ENCODE data around the gene FZD2. TPM values are rescaled to one million over a fixed set of nuclear protein-coding genes. Genes with fewer than 3 reads are reported as not detected.

Gene FZD2
- total and polyA plus RNA-seq, 4 experiments from 2014 or later: not detected

- Mint-ChIP-seq H3K4me3 (peak overlapping the region; percentile 86 to 92 (median 88)), H3K36me3 (peaks cover 0 to 2% of the 10 kb centered on the region in 2 donors), H3K27ac (peak overlapping the region in 1 of 7 donors; percentile 15), H3K4me1 (peaks cover 12 to 33% (median 21%) of the 10 kb centered on the region in 4 donors), H3K9me3 (no peaks in the 10 kb centered on the region), H3K27me3 (peaks cover 54 to 57% of the 10 kb centered on the region in 2 donors)
- ChIA-PET CTCF (ENCODE audit: partially characterized antibody) (interaction anchor here (1.7 kb wide), 1 partner anchor 25 kb away, joined by 4 read pairs; no protein-coding TSS in a partner anchor), POLR2A (ENCODE audit: partially characterized antibody) (interaction anchor here (1.2 kb wide), 1 partner anchor 132 kb away, joined by 3 read pairs; the partner anchor contains the start of gene CCDC43)
- Histone ChIP-seq H3K4me3 (ENCODE audit: low read length in 2 of 2) (peak overlapping the region in 1 of 2 donors; percentile 28), H3K27ac (ENCODE audit: low read depth, low read length) (no peak overlapping the region), H3K4me1 (ENCODE audit: insufficient read depth, low read length) (peaks cover 16% of the 10 kb centered on the region), H3K36me3 (ENCODE audit: insufficient read depth, low read length) (no peaks in the 10 kb centered on the region), H3K9me3 (ENCODE audit: control insufficient read depth in 1 of 2, low read length in 2 of 2) (no peaks in the 10 kb centered on the region), H3K27me3 (ENCODE audit: insufficient read depth, low read length) (no peaks in the 10 kb centered on the region)
- peak in 2 of 5 donors; percentile 12 to 23 for DNase-seq
- intact Hi-C loops (cut with micrococcal nuclease): no loop called here
These were observed 484 bp downstream of the FZD2 start for GRCh38 chr17:44557651-44558285.

- no peak overlapping the region for H3K27ac Mint-ChIP-seq
- H3K27ac ChIP-seq (ENCODE audit: low read depth, low read length): no peak overlapping the region
- H3K4me1 ChIP-seq (ENCODE audit: insufficient read depth, low read length): peaks cover 16% of the 10 kb centered on the region
- intact Hi-C loops (cut with micrococcal nuclease): no loop called here
- H3K4me3 Mint-ChIP-seq: peak overlapping the region; percentile 69 to 86 (median 77)
- no peaks in the 10 kb centered on the region for H3K9me3 Mint-ChIP-seq
- H3K9me3 ChIP-seq (ENCODE audit: control insufficient read depth in 1 of 2, low read length in 2 of 2): no peaks in the 10 kb centered on the region
- ChIA-PET CTCF (ENCODE audit: partially characterized antibody) (no interaction called here), POLR2A (ENCODE audit: partially characterized antibody) (no interaction called here)
- peaks cover 12 to 33% (median 21%) of the 10 kb centered on the region in 4 donors for H3K4me1 Mint-ChIP-seq
- H3K4me3 ChIP-seq (ENCODE audit: low read length in 2 of 2): peak overlapping the region in 1 of 2 donors; percentile 28
- H3K27me3 ChIP-seq (ENCODE audit: insufficient read depth, low read length): no peaks in the 10 kb centered on the region
- H3K36me3 Mint-ChIP-seq: peaks cover 0 to 2% of the 10 kb centered on the region in 2 donors
- no peaks in the 10 kb centered on the region for H3K36me3 ChIP-seq (ENCODE audit: insufficient read depth, low read length)
- H3K27me3 Mint-ChIP-seq: peaks cover 57 to 60% of the 10 kb centered on the region in 2 donors
- no peak for DNase-seq
These were observed 1.0 kb downstream of the FZD2 start for GRCh38 chr17:44558334-44558709.

- Histone ChIP-seq H3K4me3 (ENCODE audit: low read length in 2 of 2) (no peak overlapping the region), H3K4me1 (ENCODE audit: insufficient read depth, low read length) (peaks cover 16% of the 10 kb centered on the region), H3K9me3 (ENCODE audit: control insufficient read depth in 1 of 2, low read length in 2 of 2) (no peaks in the 10 kb centered on the region), H3K36me3 (ENCODE audit: insufficient read depth, low read length) (no peaks in the 10 kb centered on the region), H3K27me3 (ENCODE audit: insufficient read depth, low read length) (no peaks in the 10 kb centered on the region), H3K27ac (ENCODE audit: low read depth, low read length) (no peak overlapping the region)
- H3K27me3 Mint-ChIP-seq: peaks cover 60 to 63% of the 10 kb centered on the region in 2 donors
- H3K27ac Mint-ChIP-seq: peak overlapping the region in 2 of 7 donors; percentile 29 to 62
- H3K9me3 Mint-ChIP-seq: no peaks in the 10 kb centered on the region
- peaks cover 0 to 2% of the 10 kb centered on the region in 2 donors for H3K36me3 Mint-ChIP-seq
- intact Hi-C loops (cut with micrococcal nuclease): no loop called here
- peak overlapping the region in 7 of 8 donors; percentile 70 to 86 (median 78) for H3K4me3 Mint-ChIP-seq
- POLR2A ChIA-PET (ENCODE audit: partially characterized antibody): no interaction called here
- CTCF ChIA-PET (ENCODE audit: partially characterized antibody): no interaction called here
- peaks cover 12 to 33% (median 21%) of the 10 kb centered on the region in 4 donors for H3K4me1 Mint-ChIP-seq
- DNase-seq: no peak
These were observed 1.7 kb downstream of the FZD2 start for GRCh38 chr17:44558710-44559633.

GRCh38 chr17:44559634-44560554 lies 2.6 kb downstream of the FZD2 start:
- Mint-ChIP-seq H3K4me3 (peak overlapping the region in 5 of 8 donors; percentile 12 to 76 (median 45)), H3K9me3 (peaks cover 0 to 5% (median 0%) of the 10 kb centered on the region in 8 donors), H3K27me3 (peaks cover 65 to 70% of the 10 kb centered on the region in 2 donors), H3K27ac (no peak overlapping the region), H3K4me1 (peaks cover 12 to 33% (median 21%) of the 10 kb centered on the region in 4 donors), H3K36me3 (peaks cover 0 to 2% of the 10 kb centered on the region in 2 donors)
- H3K4me3 ChIP-seq (ENCODE audit: low read length in 2 of 2): no peak overlapping the region
- ChIA-PET CTCF (ENCODE audit: partially characterized antibody) (no interaction called here), POLR2A (ENCODE audit: partially characterized antibody) (no interaction called here)
- peaks cover 16% of the 10 kb centered on the region for H3K4me1 ChIP-seq (ENCODE audit: insufficient read depth, low read length)
- no peaks in the 10 kb centered on the region for H3K9me3 ChIP-seq (ENCODE audit: control insufficient read depth in 1 of 2, low read length in 2 of 2)
- no peaks in the 10 kb centered on the region for H3K36me3 ChIP-seq (ENCODE audit: insufficient read depth, low read length)
- intact Hi-C loops (cut with micrococcal nuclease): no loop called here
- no peak for DNase-seq
- no peaks in the 10 kb centered on the region for H3K27me3 ChIP-seq (ENCODE audit: insufficient read depth, low read length)
- H3K27ac ChIP-seq (ENCODE audit: low read depth, low read length): no peak overlapping the region

- H3K9me3 Mint-ChIP-seq: peaks cover 0 to 14% (median 5%) of the 10 kb centered on the region in 8 donors
- H3K27me3 ChIP-seq (ENCODE audit: insufficient read depth, low read length): no peaks in the 10 kb centered on the region
- CTCF ChIA-PET (ENCODE audit: partially characterized antibody): interaction anchor here (1.1 kb wide), 1 partner anchor 28 kb away, joined by 3 read pairs; no protein-coding TSS in a partner anchor
- H3K4me1 ChIP-seq (ENCODE audit: insufficient read depth, low read length): peaks cover 9% of the 10 kb centered on the region
- intact Hi-C loops (cut with micrococcal nuclease): no loop called here
- no peak for DNase-seq
- H3K36me3 Mint-ChIP-seq: peaks cover 2 to 3% of the 10 kb centered on the region in 2 donors
- no peak overlapping the region for H3K27ac ChIP-seq (ENCODE audit: low read depth, low read length)
- H3K4me3 Mint-ChIP-seq: no peak overlapping the region
- no peak overlapping the region for H3K27ac Mint-ChIP-seq
- H3K27me3 Mint-ChIP-seq: peaks cover 64 to 67% of the 10 kb centered on the region in 2 donors
- POLR2A ChIA-PET (ENCODE audit: partially characterized antibody): no interaction called here
- H3K4me3 ChIP-seq (ENCODE audit: low read length in 2 of 2): no peak overlapping the region
- no peaks in the 10 kb centered on the region for H3K36me3 ChIP-seq (ENCODE audit: insufficient read depth, low read length)
- no peaks in the 10 kb centered on the region for H3K9me3 ChIP-seq (ENCODE audit: control insufficient read depth in 1 of 2, low read length in 2 of 2)
- H3K4me1 Mint-ChIP-seq: peaks cover 7 to 26% (median 16%) of the 10 kb centered on the region in 4 donors
These were observed 3.9 kb downstream of the FZD2 start for GRCh38 chr17:44561237-44561623.

- peaks cover 0 to 10% (median 4%) of the 10 kb centered on the region in 4 donors for H3K4me1 Mint-ChIP-seq
- intact Hi-C loops (cut with micrococcal nuclease): no loop called here
These were observed 7.1 kb downstream of the FZD2 start for GRCh38 chr17:44564429-44564828.

More at GRCh38 chr17:44564429-44564828, 7.1 kb downstream of the FZD2 start:
- H3K27me3 ChIP-seq (ENCODE audit: insufficient read depth, low read length): no peaks in the 10 kb centered on the region
- no peak for DNase-seq
- no peaks in the 10 kb centered on the region for H3K4me1 ChIP-seq (ENCODE audit: insufficient read depth, low read length)
- peaks cover 49 to 52% of the 10 kb centered on the region in 2 donors for H3K27me3 Mint-ChIP-seq
- H3K36me3 Mint-ChIP-seq: peaks cover 0 to 3% of the 10 kb centered on the region in 2 donors
- no peak overlapping the region for H3K27ac ChIP-seq (ENCODE audit: low read depth, low read length)
- no peaks in the 10 kb centered on the region for H3K36me3 ChIP-seq (ENCODE audit: insufficient read depth, low read length)
- no peak overlapping the region for H3K4me3 Mint-ChIP-seq
- ChIA-PET CTCF (ENCODE audit: partially characterized antibody) (no interaction called here), POLR2A (ENCODE audit: partially characterized antibody) (no interaction called here)
- H3K27ac Mint-ChIP-seq: no peak overlapping the region
- H3K4me3 ChIP-seq (ENCODE audit: low read length in 2 of 2): no peak overlapping the region
- H3K9me3 Mint-ChIP-seq: peaks cover 0 to 20% (median 7%) of the 10 kb centered on the region in 8 donors
- no peaks in the 10 kb centered on the region for H3K9me3 ChIP-seq (ENCODE audit: control insufficient read depth in 1 of 2, low read length in 2 of 2)

Data from CD4-positive, alpha-beta memory T cell (primary cell).